ENCODE measurements around the gene TP53TG5. TPM values are rescaled to one million over a fixed set of nuclear protein-coding genes. Genes with fewer than 3 reads are reported as not detected.

Gene TP53TG5
- total and polyA plus RNA-seq, 7 donors, result 0.12 to 1.0 (median 0.38) TPM; not detected in 2

- peak in 1 of 2 donors; percentile 12 for DNase-seq
- Histone ChIP-seq H3K4me3 (no peak overlapping the region), H3K4me1 (peaks cover 3% of the 10 kb centered on the region), H3K27me3 (ENCODE audit: insufficient read depth in 3 of 3, low read length in 2 of 3) (no peaks in the 10 kb centered on the region), H3K27ac (peak overlapping the region; percentile 69), H3K36me3 (ENCODE audit: insufficient read depth in 1 of 2, low read depth in 1 of 2) (peaks cover 14 to 38% of the 10 kb centered on the region in 2 donors), H3K9me3 (no peaks in the 10 kb centered on the region)
- no peak for TF ChIP-seq CTCF (IDR thresholded peaks at IDR 0.05)
- intact Hi-C loops (cut with DNase I), result loop anchor here in 1 of 2 donors (5.0 kb wide), 1 partner anchor 49 kb away; no protein-coding TSS in a partner anchor
- ATAC-seq, result peak; percentile 69 to 77 (median 73)
Measured at GRCh38 chr20:45323731-45324130, 54.4 kb downstream of the TP53TG5 start.

GRCh38 chr20:45322952-45323383 is 55.2 kb downstream of the TP53TG5 start:
- no peak overlapping the region for H3K4me3 ChIP-seq
- H3K4me1 ChIP-seq, result peaks cover 3% of the 10 kb centered on the region
- H3K27me3 ChIP-seq (ENCODE audit: insufficient read depth in 3 of 3, low read length in 2 of 3), result no peaks in the 10 kb centered on the region
- no peaks in the 10 kb centered on the region for H3K9me3 ChIP-seq
- intact Hi-C loops (cut with DNase I), result loop anchor here in 1 of 2 donors (5.0 kb wide), 1 partner anchor 49 kb away; no protein-coding TSS in a partner anchor
- peak overlapping the region; percentile 69 for H3K27ac ChIP-seq
- peak; percentile 75 to 90 for DNase-seq
- ATAC-seq, result peak; percentile 75 to 88 (median 83)
- H3K36me3 ChIP-seq (ENCODE audit: insufficient read depth in 1 of 2, low read depth in 1 of 2), result peaks cover 10 to 30% of the 10 kb centered on the region in 2 donors
- 26 to 38% (median 31%) methylated on average over 7 of the region's 7 CpGs for WGBS, 3 donors
- peak; percentile 58 for TF ChIP-seq CTCF (IDR thresholded peaks at IDR 0.05)

Other genes starting within 250 kb of the TP53TG5 start
- under 1 TPM in 2 of 4 donors, not detected in 2; 0.40 to 0.54 TPM for gene PI3, start 203.4 kb downstream of the TP53TG5 start, total RNA-seq
- gene PI3, start 203.4 kb downstream of the TP53TG5 start, polyA plus RNA-seq, result under 1 TPM; 0.18 to 0.38 (median 0.18) TPM
- not detected for gene SEMG1, start 171.3 kb downstream of the TP53TG5 start, total RNA-seq
- not detected for gene SEMG1, start 171.3 kb downstream of the TP53TG5 start, polyA plus RNA-seq
- gene SEMG2, start 157.0 kb downstream of the TP53TG5 start, total RNA-seq, result not detected
- gene SEMG2, start 157.0 kb downstream of the TP53TG5 start, polyA plus RNA-seq, result not detected
- 100 to 1,000 TPM in 2 of 4 donors, 10 to 100 TPM in 1, 1 to 10 TPM in 1; 5.7 to 723 (median 123) TPM for gene SLPI, start 123.8 kb downstream of the TP53TG5 start, total RNA-seq
- 100 to 1,000 TPM in 2 of 3 donors, 10 to 100 TPM in 1; 17.5 to 295 (median 251) TPM for gene SLPI, start 123.8 kb downstream of the TP53TG5 start, polyA plus RNA-seq
- gene RBPJL, start 71.5 kb downstream of the TP53TG5 start, total RNA-seq, result under 1 TPM in 1 of 4 donors, not detected in 3; 0.22 TPM
- under 1 TPM in 2 of 3 donors, not detected in 1; 0.04 TPM for gene RBPJL, start 71.5 kb downstream of the TP53TG5 start, polyA plus RNA-seq
- gene MATN4, start 70.0 kb downstream of the TP53TG5 start, total RNA-seq, result not detected
- not detected for gene MATN4, start 70.0 kb downstream of the TP53TG5 start, polyA plus RNA-seq
- 100 to 1,000 TPM in 2 of 4 donors, 10 to 100 TPM in 2; 32.2 to 283 (median 161) TPM for gene SDC4, start 29.9 kb downstream of the TP53TG5 start, total RNA-seq
- 100 to 1,000 TPM in 1 of 3 donors, 10 to 100 TPM in 2; 41.6 to 323 (median 63.9) TPM for gene SDC4, start 29.9 kb downstream of the TP53TG5 start, polyA plus RNA-seq
- 10 to 100 TPM; 17.1 to 29.6 (median 22.9) TPM for gene SYS1, start 15.2 kb downstream of the TP53TG5 start, total RNA-seq
- gene SYS1, start 15.2 kb downstream of the TP53TG5 start, polyA plus RNA-seq, result 10 to 100 TPM; 40.9 to 73.3 (median 58.1) TPM
- gene DBNDD2, start 30.0 kb upstream of the TP53TG5 start, total RNA-seq, result 100 to 1,000 TPM; 108 to 180 (median 163) TPM
- 100 to 1,000 TPM; 151 to 230 (median 162) TPM for gene DBNDD2, start 30.0 kb upstream of the TP53TG5 start, polyA plus RNA-seq
- gene PIGT, start 37.8 kb upstream of the TP53TG5 start, total RNA-seq, result 10 to 100 TPM; 48.0 to 74.9 (median 57.1) TPM
- 100 to 1,000 TPM in 1 of 3 donors, 10 to 100 TPM in 2; 57.3 to 113 (median 94.7) TPM for gene PIGT, start 37.8 kb upstream of the TP53TG5 start, polyA plus RNA-seq
- under 1 TPM in 2 of 4 donors, not detected in 2; 0.44 to 0.74 TPM for gene WFDC2, start 91.4 kb upstream of the TP53TG5 start, total RNA-seq
- gene WFDC2, start 91.4 kb upstream of the TP53TG5 start, polyA plus RNA-seq, result under 1 TPM in 2 of 3 donors, not detected in 1; 0.22 to 0.31 TPM
- not detected for gene SPINT3, start 137.3 kb upstream of the TP53TG5 start, total RNA-seq
- gene SPINT3, start 137.3 kb upstream of the TP53TG5 start, polyA plus RNA-seq, result not detected
- gene WFDC6, start 161.2 kb upstream of the TP53TG5 start, total RNA-seq, result not detected
- gene WFDC6, start 161.2 kb upstream of the TP53TG5 start, polyA plus RNA-seq, result not detected
- not detected for gene EPPIN, start 169.1 kb upstream of the TP53TG5 start, total RNA-seq
- not detected for gene EPPIN, start 169.1 kb upstream of the TP53TG5 start, polyA plus RNA-seq
- gene WFDC8, start 201.0 kb upstream of the TP53TG5 start, total RNA-seq, result not detected
- not detected for gene WFDC8, start 201.0 kb upstream of the TP53TG5 start, polyA plus RNA-seq